GM12878 (cell line): Measurements from ENCODE around the gene DRAXIN. TPM values are rescaled to one million over a fixed set of nuclear protein-coding genes. Genes with fewer than 3 reads are reported as not detected.

Experiments
- ATAC-seq: fragments of 200-7000 bp; cut with Tn5 transposase; 3 replicates; pipeline ENCODE4 v1.9.1; 2020; ENCODE audit warnings: mild to moderate bottlenecking, moderate library complexity
- BruUV-seq: library from RNA; stranded (reverse); fragments of 400-500 nt; replicated peaks from 2 replicates; lab custom pipeline; 2021; lab: Mats Ljungman, UMichigan
- CTCF ChIA-PET: fragments of 300-600 bp; sonication (Branson Sonifier 250); formaldehyde crosslinking; extraction: SDS; loops from one replicate; lab custom pipeline; 2021; ENCODE audit warnings: inconsistent platforms; lab: Yijun Ruan, JAX
- POLR2A ChIA-PET: fragments of 350-600 bp; formaldehyde crosslinking; extraction: SDS; loops from one replicate; lab custom pipeline; 2021; ENCODE audit warnings: inconsistent platforms; lab: Charles Lee
- RAD21 ChIA-PET: fragments of 300-600 bp; sonication (Branson Sonifier 250); formaldehyde crosslinking; loops from one replicate; lab custom pipeline; 2023; ENCODE audit warnings: antibody characterized with exemption; ENCODE audit not compliant: unreplicated experiment; lab: Charles Lee
- SMC1A ChIA-PET: fragments of 300-600 bp; sonication (Branson Sonifier 250); formaldehyde crosslinking; loops from one replicate; lab custom pipeline; 2023; ENCODE audit not compliant: unreplicated experiment, uncharacterized antibody; lab: Charles Lee
- DNase-seq: peaks from one replicate; pipeline ENCODE4 v3.0.0-alpha.2; 2011; ENCODE audit warnings: low read depth, low spot score
- FAIRE-seq: peaks from 3 replicates; lab custom pipeline; 2011; peaks lifted over from hg19 to GRCh38; lab: Jason Lieb, UNC
- H2AFZ ChIP-seq: 2 replicates; pipeline ENCODE4 v1.6.0; 2011; ENCODE audit warnings: low read depth, low read length, control low read depth; ENCODE audit not compliant: control insufficient read depth
- H3K27ac ChIP-seq: 2 replicates; pipeline ENCODE4 v1.5.1; 2011; ENCODE audit warnings: control low read depth; ENCODE audit not compliant: control insufficient read depth, insufficient read depth
- H3K27me3 ChIP-seq, 2 experiments: replicated peaks in 1 of 2; 2 replicates each; pipeline versions ENCODE4 v1.6.0 to v1.6.1; 2011; ENCODE audit warnings: low read length in 1 of 2; ENCODE audit not compliant: control insufficient read depth in 2 of 2, insufficient read depth in 2 of 2
- H3K36me3 ChIP-seq, 2 experiments: 2 replicates each; pipeline ENCODE4 v1.5.1; 2011; ENCODE audit warnings: low read length in 1 of 2; ENCODE audit not compliant: control insufficient read depth in 2 of 2, insufficient read depth in 2 of 2
- H3K4me1 ChIP-seq: 2 replicates; pipeline ENCODE4 v1.6.1; 2011; ENCODE audit warnings: mild to moderate bottlenecking, low read length, moderate library complexity, mixed read lengths; ENCODE audit not compliant: control insufficient read depth, insufficient read depth
- H3K4me2 ChIP-seq: 2 replicates; pipeline ENCODE4 v1.6.0; 2011; ENCODE audit warnings: control low read depth; ENCODE audit not compliant: control insufficient read depth, insufficient read depth
- H3K4me3 ChIP-seq: fragments of 200-600 bp; sonication (generic); 2 replicates; pipeline ENCODE4 v1.5.1; 2016
- H3K79me2 ChIP-seq: 2 replicates; pipeline ENCODE4 v1.6.0; 2011; ENCODE audit warnings: low read length; ENCODE audit not compliant: control insufficient read depth, insufficient read depth
- H3K9ac ChIP-seq: 2 replicates; pipeline ENCODE4 v1.8.0; 2011; ENCODE audit warnings: low read length, control low read depth, mixed read lengths; ENCODE audit not compliant: control insufficient read depth, insufficient read depth
- H3K9me3 ChIP-seq: replicated peaks from 3 replicates; pipeline ENCODE4 v1.5.1; 2011; ENCODE audit warnings: mild to moderate bottlenecking, low read length; ENCODE audit not compliant: control insufficient read depth, insufficient read depth
- H4K20me1 ChIP-seq: 2 replicates; pipeline ENCODE4 v1.6.0; 2011; ENCODE audit not compliant: control insufficient read depth, insufficient read depth
- CHD1 ChIP-seq: IDR thresholded peaks from 2 replicates; pipeline ENCODE4 v1.6.1; 2012; ENCODE audit warnings: low read depth, low read length, improper control_type of control experiment
- CHD4 ChIP-seq: fragments of 200-600 bp; sonication (generic); IDR thresholded peaks from 2 replicates; pipeline ENCODE4 v1.6.1; 2016; ENCODE audit warnings: mild to moderate bottlenecking
- FOXK2 ChIP-seq: fragments of 450-650 bp; IDR thresholded peaks from 2 replicates; pipeline ENCODE4 v1.6.1; 2017; ENCODE audit warnings: mild to moderate bottlenecking, moderate library complexity
- HDGF ChIP-seq: fragments of 450-650 bp; IDR thresholded peaks from 2 replicates; pipeline ENCODE4 v1.6.1; 2016; ENCODE audit warnings: antibody characterized with exemption
- JUND ChIP-seq: IDR thresholded peaks from 2 replicates; pipeline ENCODE4 v1.6.1; 2012; ENCODE audit warnings: low read depth, mild to moderate bottlenecking, low read length, improper control_type of control experiment, moderate library complexity
- KDM1A ChIP-seq: fragments of 200-600 bp; sonication (generic); IDR thresholded peaks from 2 replicates; pipeline ENCODE4 v1.6.1; 2016; ENCODE audit warnings: borderline replicate concordance
- MTA2 ChIP-seq: fragments of 450-650 bp; IDR thresholded peaks from 2 replicates; pipeline ENCODE4 v1.6.1; 2016; ENCODE audit warnings: low read depth, mild to moderate bottlenecking, moderate library complexity
- RCOR1 ChIP-seq: conservative IDR thresholded peaks from 2 replicates; pipeline ENCODE4 v1.6.1; 2012; ENCODE audit warnings: low read depth, low read length, improper control_type of control experiment
- SPI1 ChIP-seq: IDR thresholded peaks from 2 replicates; pipeline ENCODE4 v1.6.1; 2011; ENCODE audit warnings: low read depth, mild to moderate bottlenecking, low read length, moderate library complexity, borderline replicate concordance; ENCODE audit not compliant: insufficient read depth
- TARDBP ChIP-seq: IDR thresholded peaks from 2 replicates; pipeline ENCODE4 v1.6.1; 2016; ENCODE audit warnings: borderline replicate concordance
- TBL1XR1 ChIP-seq: IDR thresholded peaks from 2 replicates; pipeline ENCODE4 v1.6.1; 2012; ENCODE audit warnings: low read depth, low read length, improper control_type of control experiment
- ZNF687 ChIP-seq: fragments of 450-650 bp; IDR thresholded peaks from 2 replicates; pipeline ENCODE4 v1.6.1; 2017; ENCODE audit warnings: mild to moderate bottlenecking, moderate library complexity
- WGBS: methylation state at CpG from one replicate; pipeline ENCODE4 v1.1.6; 2016; ENCODE audit warnings: low lambda C conversion rate; ENCODE audit not compliant: insufficient replicate concordance, insufficient coverage; ENCODE audit errors: missing lambda C conversion rate; 5-methylcytosine and 5-hydroxymethylcytosine counted together
- in situ Hi-C: fragments of 300-500 bp; cut with MboI; formaldehyde crosslinking; loops from 9 replicates; pipeline ENCODE4 v1.14.3; 2018; ENCODE audit warnings: mixed read lengths
- intact Hi-C: fragments of 100-400 bp; cut with micrococcal nuclease; formaldehyde crosslinking; loops from one replicate; pipeline ENCODE4 v1.14.2; 2022; ENCODE audit not compliant: unreplicated experiment
- polyA plus RNA-seq, 11 experiments: library from polyadenylated mRNA; depleted of rRNA in 4 of 11; unstranded in 6 of 11; stranded (reverse) in 5 of 11; fragments of >200 nt; fragmentation: Nextera tagmentation in 4 of 11; fragmentation: Illumina TruSeq in 1 of 11; extraction: Ambion mirVana in 4 of 11; extraction: Trizol in 1 of 11; gene quantifications; 1 replicate in 1 of 11; 2 replicates in 10 of 11; pipeline versions ENCODE4 v1.2.1 to v1.2.3, GENCODE V29; 2011 to 2016; ENCODE audit warnings: inconsistent platforms in 2 of 11, missing spikeins in 2 of 11, low read depth in 1 of 11
- total RNA-seq, 4 experiments: library from RNA; depleted of rRNA in 3 of 4; stranded (reverse); fragments of >200 nt in 3 of 4; fragmentation: Illumina TruSeq in 1 of 4; extraction: Trizol in 1 of 4; gene quantifications; 2 replicates each; pipeline versions ENCODE4 v1.2.1 to v1.2.3, GENCODE V29; 2013 to 2021
- TF ChIP-seq, protein P1 (sequence below): fragments of 450-650 bp; IDR thresholded peaks from 2 replicates; pipeline ENCODE4 v1.6.1; 2017; ENCODE audit warnings: antibody characterized with exemption, mild to moderate bottlenecking, moderate library complexity
- TF ChIP-seq, protein P2 (sequence below): fragments of 450-650 bp; IDR thresholded peaks from 2 replicates; pipeline ENCODE4 v1.6.1; 2017; ENCODE audit warnings: mild to moderate bottlenecking

DRAXIN gene
- total and polyA plus RNA-seq, 10 of the 15 experiments (the other 5 are each of a cell fraction or from before 2014, with no cell fraction given): 0.01 to 0.05 (median 0.03) TPM; not detected in 3

GRCh38 chr1:11741919-11742558 is 50.5 kb downstream of the DRAXIN start (continued):
- TF ChIP-seq ZNF687: no peak

- RAD21 ChIA-PET: no interaction called here
- no peaks in the 10 kb centered on the region for H3K27me3 ChIP-seq
- BruUV-seq: no TSS peak
- DNase-seq: no peak
- ATAC-seq: no peak
- H3K27ac ChIP-seq: no peak overlapping the region
- no peaks in the 10 kb centered on the region for H3K79me2 ChIP-seq
- POLR2A ChIA-PET: no interaction called here
- H3K36me3 ChIP-seq: no peaks in the 10 kb centered on the region
- no peak overlapping the region for H3K4me3 ChIP-seq
- no peak overlapping the region for H2AFZ ChIP-seq
- no peaks in the 10 kb centered on the region for H4K20me1 ChIP-seq
- SMC1A ChIA-PET: no interaction called here
- H3K9ac ChIP-seq: no peak overlapping the region
- FAIRE-seq: no peak
- in situ Hi-C loops: no loop called here
- intact Hi-C loops: no loop called here
- CTCF ChIA-PET: no interaction called here
- no peaks in the 10 kb centered on the region for H3K9me3 ChIP-seq
- H3K4me1 ChIP-seq: peaks cover 15% of the 10 kb centered on the region
- 84% methylated on average over 9 of the region's 9 CpGs for WGBS
- no peak overlapping the region for H3K4me2 ChIP-seq
- TF ChIP-seq CHD4 (no peak), MTA2 (no peak), JUND (no peak), TBL1XR1 (no peak), SPI1 (no peak), CHD1 (no peak), FOXK2 (no peak), KDM1A (no peak), TARDBP (no peak), RCOR1 (no peak), HDGF (no peak)
- TF ChIP-seq, protein P1, sequence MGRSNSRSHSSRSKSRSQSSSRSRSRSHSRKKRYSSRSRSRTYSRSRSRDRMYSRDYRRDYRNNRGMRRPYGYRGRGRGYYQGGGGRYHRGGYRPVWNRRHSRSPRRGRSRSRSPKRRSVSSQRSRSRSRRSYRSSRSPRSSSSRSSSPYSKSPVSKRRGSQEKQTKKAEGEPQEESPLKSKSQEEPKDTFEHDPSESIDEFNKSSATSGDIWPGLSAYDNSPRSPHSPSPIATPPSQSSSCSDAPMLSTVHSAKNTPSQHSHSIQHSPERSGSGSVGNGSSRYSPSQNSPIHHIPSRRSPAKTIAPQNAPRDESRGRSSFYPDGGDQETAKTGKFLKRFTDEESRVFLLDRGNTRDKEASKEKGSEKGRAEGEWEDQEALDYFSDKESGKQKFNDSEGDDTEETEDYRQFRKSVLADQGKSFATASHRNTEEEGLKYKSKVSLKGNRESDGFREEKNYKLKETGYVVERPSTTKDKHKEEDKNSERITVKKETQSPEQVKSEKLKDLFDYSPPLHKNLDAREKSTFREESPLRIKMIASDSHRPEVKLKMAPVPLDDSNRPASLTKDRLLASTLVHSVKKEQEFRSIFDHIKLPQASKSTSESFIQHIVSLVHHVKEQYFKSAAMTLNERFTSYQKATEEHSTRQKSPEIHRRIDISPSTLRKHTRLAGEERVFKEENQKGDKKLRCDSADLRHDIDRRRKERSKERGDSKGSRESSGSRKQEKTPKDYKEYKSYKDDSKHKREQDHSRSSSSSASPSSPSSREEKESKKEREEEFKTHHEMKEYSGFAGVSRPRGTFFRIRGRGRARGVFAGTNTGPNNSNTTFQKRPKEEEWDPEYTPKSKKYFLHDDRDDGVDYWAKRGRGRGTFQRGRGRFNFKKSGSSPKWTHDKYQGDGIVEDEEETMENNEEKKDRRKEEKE: no peak
- TF ChIP-seq, protein P2, sequence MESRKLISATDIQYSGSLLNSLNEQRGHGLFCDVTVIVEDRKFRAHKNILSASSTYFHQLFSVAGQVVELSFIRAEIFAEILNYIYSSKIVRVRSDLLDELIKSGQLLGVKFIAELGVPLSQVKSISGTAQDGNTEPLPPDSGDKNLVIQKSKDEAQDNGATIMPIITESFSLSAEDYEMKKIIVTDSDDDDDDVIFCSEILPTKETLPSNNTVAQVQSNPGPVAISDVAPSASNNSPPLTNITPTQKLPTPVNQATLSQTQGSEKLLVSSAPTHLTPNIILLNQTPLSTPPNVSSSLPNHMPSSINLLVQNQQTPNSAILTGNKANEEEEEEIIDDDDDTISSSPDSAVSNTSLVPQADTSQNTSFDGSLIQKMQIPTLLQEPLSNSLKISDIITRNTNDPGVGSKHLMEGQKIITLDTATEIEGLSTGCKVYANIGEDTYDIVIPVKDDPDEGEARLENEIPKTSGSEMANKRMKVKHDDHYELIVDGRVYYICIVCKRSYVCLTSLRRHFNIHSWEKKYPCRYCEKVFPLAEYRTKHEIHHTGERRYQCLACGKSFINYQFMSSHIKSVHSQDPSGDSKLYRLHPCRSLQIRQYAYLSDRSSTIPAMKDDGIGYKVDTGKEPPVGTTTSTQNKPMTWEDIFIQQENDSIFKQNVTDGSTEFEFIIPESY: no peak
Observed at GRCh38 chr1:11744287-11744686, 52.8 kb downstream of the DRAXIN start.
